ENCODE data around the gene CAPN11. TPM values are rescaled to one million over a fixed set of nuclear protein-coding genes. Genes with fewer than 3 reads are reported as not detected.

Gene CAPN11
- total RNA-seq, 1 experiment from 2014 or later: not detected

GRCh38 chr6:44154067-44154466, 4.6 kb upstream of the CAPN11 start:
- Histone ChIP-seq H3K9ac (ENCODE audit: low read length) (no peak overlapping the region), H3K27ac (ENCODE audit: low read depth, low read length) (no peak overlapping the region), H4K20me1 (ENCODE audit: insufficient read depth) (no peaks in the 10 kb centered on the region), H2AFZ (ENCODE audit: low read depth, low read length, poor library complexity, severe bottlenecking) (no peak overlapping the region), H3K27me3 (ENCODE audit: insufficient read depth, low read length) (no peaks in the 10 kb centered on the region), H3K36me3 (ENCODE audit: control insufficient read depth in 1 of 2, insufficient read depth in 2 of 2, low read length in 2 of 2) (peaks cover 4 to 8% of the 10 kb centered on the region in 2 experiments; a peak in 3 of 4 replicates), H3K4me3 (replicated peaks in 1 of 2; ENCODE audit: low read depth in 1 of 2, low read length in 2 of 2) (no peak overlapping the region), H3K79me2 (ENCODE audit: insufficient read depth, low read length) (no peaks in the 10 kb centered on the region), H3K4me2 (ENCODE audit: low read length) (no peak overlapping the region), H3K9me3 (ENCODE audit: control insufficient read depth in 1 of 2, insufficient read depth in 1 of 2, low read depth in 1 of 2, low read length in 2 of 2) (no peaks in the 10 kb centered on the region), H3K9me2 (ENCODE audit: insufficient read depth) (no peaks in the 10 kb centered on the region), H3K4me1 (ENCODE audit: control insufficient read depth in 1 of 2, insufficient read depth in 2 of 2, low read length in 2 of 2) (peaks cover 0 to 6% of the 10 kb centered on the region in 2 experiments; a peak in 1 of 4 replicates)
- no TSS peak for BruUV-seq (replicated peaks)
- ChIA-PET POLR2A (no interaction called here), RAD21 (ENCODE audit: low non-redundant PET in 1 of 2, low total read pairs in 2 of 2, uncharacterized antibody in 2 of 2, unreplicated experiment in 2 of 2) (no interaction called here), CTCF (interaction anchor here (1.0 to 2.4 kb wide), 2 partner anchors 27 to 58 kb away, joined by 3 to 10 read pairs; partner anchors contain the start of genes MRPL14 and TMEM63B)
- TF ChIP-seq YY1 (IDR thresholded peaks at IDR 0.05; ENCODE audit: extremely low read depth, insufficient replicate concordance, low read depth, low read length): no peak
- TF ChIP-seq CTCF (IDR thresholded peaks at IDR 0.05 in 2 of 3, conservative IDR thresholded peaks at IDR 0.05 in 1 of 3; ENCODE audit: borderline replicate concordance in 1 of 3, insufficient read depth in 1 of 3, low read depth in 2 of 3, low read length in 2 of 3): no peak
- no peak for TF ChIP-seq CBX3 (IDR thresholded peaks at IDR 0.05; ENCODE audit: low read depth)
- no peak for TF ChIP-seq ZFX (IDR thresholded peaks at IDR 0.05)
- no peak for TF ChIP-seq ZNF274 (IDR thresholded peaks at IDR 0.05; ENCODE audit: low read depth, low read length)
- TF ChIP-seq EZH2 (IDR thresholded peaks at IDR 0.05): no peak
- TF ChIP-seq SIN3A (IDR thresholded peaks at IDR 0.05; ENCODE audit: low read depth): no peak
- ATAC-seq (no peak), DNase-seq (ENCODE audit: low read depth, low spot score) (no peak)
- intact Hi-C loops (cut with micrococcal nuclease): no loop called here

Measured in HCT116 (cell line).